Prostate gland (tissue), 2 donors: ENCODE results near the gene GATC.

ENCODE experiments used
- CTCF ChIP-seq, 4 experiments: fragments of 200-600 bp in 2 of 4; fragments of 450-650 bp in 2 of 4; sonication (generic) in 2 of 4; IDR thresholded peaks; 1 replicate in 3 of 4; 2 replicates in 1 of 4; pipeline ENCODE4 v1.5.1; 2016 to 2019; ENCODE audit warnings: antibody characterized with exemption in 4 of 4, mild to moderate bottlenecking in 2 of 4, moderate library complexity in 2 of 4
- POLR2A ChIP-seq: fragments of 450-650 bp; IDR thresholded peaks from one replicate; pipeline ENCODE4 v1.6.1; 2016; ENCODE audit warnings: antibody characterized with exemption, mild to moderate bottlenecking
- POLR2AphosphoS5 ChIP-seq: sonication (generic); formaldehyde crosslinking; IDR thresholded peaks from one replicate; pipeline ENCODE4 v1.6.1; 2017; ENCODE audit warnings: antibody characterized with exemption

- TF ChIP-seq CTCF (IDR thresholded peaks at IDR 0.05), result no peak
- no peak for TF ChIP-seq POLR2A
- TF ChIP-seq POLR2AphosphoS5, result no peak
These were observed 15.9 kb downstream of the GATC start for GRCh38 chr12:120462099-120462640.
